SK-N-SH treated with all-trans-retinoic acid at 6 μM for 48 hours (cell line): ENCODE measurements around the gene ATP6V0D1.

Experiments
- ATAC-seq: fragments of 200-7000 bp; cut with Tn5 transposase; 3 replicates; pipeline ENCODE4 v1.9.1; 2020; ENCODE audit warnings: mild to moderate bottlenecking, moderate library complexity
- ARNTL ChIP-seq: fragments of 450-650 bp; formaldehyde crosslinking; IDR thresholded peaks from 2 replicates; pipeline ENCODE4 v1.5.0; 2020; ENCODE audit warnings: low read depth, mild to moderate bottlenecking, moderate library complexity, borderline replicate concordance
- BACH2 ChIP-seq: fragments of 250-450 bp; sonication (Bioruptor Pico); IDR thresholded peaks from 2 replicates; pipeline ENCODE4 v1.9.0; 2021; ENCODE audit warnings: mild to moderate bottlenecking, borderline replicate concordance
- CREB5 ChIP-seq: fragments of 250-450 bp; sonication (Bioruptor Pico); IDR thresholded peaks from 2 replicates; pipeline ENCODE4 v1.5.1; 2020; ENCODE audit warnings: low read depth, mild to moderate bottlenecking, moderate library complexity
- ESRRG ChIP-seq: fragments of 250-450 bp; sonication (Bioruptor Pico); IDR thresholded peaks from 2 replicates; pipeline ENCODE4 v1.6.1; 2021; ENCODE audit warnings: mild to moderate bottlenecking
- GLIS3 ChIP-seq: fragments of 250-450 bp; sonication (Bioruptor Pico); IDR thresholded peaks from 2 replicates; pipeline ENCODE4 v1.5.0; 2020; ENCODE audit warnings: mild to moderate bottlenecking, moderate library complexity
- OSR1 ChIP-seq: fragments of 250-450 bp; sonication (Bioruptor Pico); IDR thresholded peaks from 2 replicates; pipeline ENCODE4 v1.8.0; 2022; ENCODE audit warnings: moderate library complexity, mild to moderate bottlenecking, inconsistent platforms
- PPARA ChIP-seq: fragments of 250-450 bp; sonication (Bioruptor Pico); IDR thresholded peaks from 2 replicates; pipeline ENCODE4 v1.5.0; 2020; ENCODE audit warnings: mild to moderate bottlenecking, borderline replicate concordance
- RARB ChIP-seq: fragments of 250-450 bp; sonication (Bioruptor Pico); IDR thresholded peaks from 2 replicates; pipeline ENCODE4 v1.8.0; 2021; ENCODE audit warnings: mild to moderate bottlenecking, moderate library complexity
- SNAI2 ChIP-seq: fragments of 250-450 bp; sonication (Bioruptor Pico); IDR thresholded peaks from 2 replicates; pipeline ENCODE4 v1.5.0; 2020; ENCODE audit warnings: mild to moderate bottlenecking, moderate library complexity
- TCF4 ChIP-seq: fragments of 250-450 bp; sonication (Bioruptor Pico); IDR thresholded peaks from 2 replicates; pipeline ENCODE4 v1.8.0; 2021; ENCODE audit warnings: mild to moderate bottlenecking, moderate library complexity, borderline replicate concordance
- TOX ChIP-seq: fragments of 250-450 bp; sonication (Bioruptor Pico); IDR thresholded peaks from 2 replicates; pipeline ENCODE4 v1.8.0; 2021; ENCODE audit warnings: mild to moderate bottlenecking, moderate library complexity, borderline replicate concordance
- ZC3H10 ChIP-seq: fragments of 250-450 bp; sonication (Bioruptor Pico); IDR thresholded peaks from 2 replicates; pipeline ENCODE4 v1.5.1; 2021; ENCODE audit warnings: mild to moderate bottlenecking, moderate library complexity
- ZFP30 ChIP-seq: fragments of 450-650 bp; formaldehyde crosslinking; IDR thresholded peaks from 2 replicates; pipeline ENCODE4 v1.5.0; 2022; ENCODE audit warnings: mild to moderate bottlenecking, moderate library complexity
- ZNF565 ChIP-seq: fragments of 450-650 bp; formaldehyde crosslinking; conservative IDR thresholded peaks from 2 replicates; pipeline ENCODE4 v1.5.0; 2020; ENCODE audit warnings: low read depth, mild to moderate bottlenecking, moderate library complexity
- ZNF8 ChIP-seq: fragments of 450-650 bp; formaldehyde crosslinking; IDR thresholded peaks from 2 replicates; pipeline ENCODE4 v1.5.0; 2020; ENCODE audit warnings: mild to moderate bottlenecking, moderate library complexity
- TF ChIP-seq, protein P1 (sequence below): fragments of 250-450 bp; sonication (Bioruptor Pico); IDR thresholded peaks from 2 replicates; pipeline ENCODE4 v1.8.0; 2020; ENCODE audit warnings: mild to moderate bottlenecking, moderate library complexity, borderline replicate concordance
- TF ChIP-seq, protein P2 (sequence below): fragments of 250-450 bp; sonication (Bioruptor Pico); IDR thresholded peaks from 2 replicates; pipeline ENCODE4 v1.8.0; 2021; ENCODE audit warnings: low read depth, mild to moderate bottlenecking, moderate library complexity, borderline replicate concordance
- TF ChIP-seq, protein P3 (sequence below): fragments of 250-450 bp; sonication (Bioruptor Pico); IDR thresholded peaks from 2 replicates; pipeline ENCODE4 v1.5.1; 2021; ENCODE audit warnings: mild to moderate bottlenecking, moderate library complexity
- TF ChIP-seq, protein P4 (sequence below): fragments of 250-450 bp; sonication (Bioruptor Pico); IDR thresholded peaks from 2 replicates; pipeline ENCODE4 v1.5.0; 2020; ENCODE audit warnings: mild to moderate bottlenecking, moderate library complexity

Gene ATP6V0D1

DNA sequence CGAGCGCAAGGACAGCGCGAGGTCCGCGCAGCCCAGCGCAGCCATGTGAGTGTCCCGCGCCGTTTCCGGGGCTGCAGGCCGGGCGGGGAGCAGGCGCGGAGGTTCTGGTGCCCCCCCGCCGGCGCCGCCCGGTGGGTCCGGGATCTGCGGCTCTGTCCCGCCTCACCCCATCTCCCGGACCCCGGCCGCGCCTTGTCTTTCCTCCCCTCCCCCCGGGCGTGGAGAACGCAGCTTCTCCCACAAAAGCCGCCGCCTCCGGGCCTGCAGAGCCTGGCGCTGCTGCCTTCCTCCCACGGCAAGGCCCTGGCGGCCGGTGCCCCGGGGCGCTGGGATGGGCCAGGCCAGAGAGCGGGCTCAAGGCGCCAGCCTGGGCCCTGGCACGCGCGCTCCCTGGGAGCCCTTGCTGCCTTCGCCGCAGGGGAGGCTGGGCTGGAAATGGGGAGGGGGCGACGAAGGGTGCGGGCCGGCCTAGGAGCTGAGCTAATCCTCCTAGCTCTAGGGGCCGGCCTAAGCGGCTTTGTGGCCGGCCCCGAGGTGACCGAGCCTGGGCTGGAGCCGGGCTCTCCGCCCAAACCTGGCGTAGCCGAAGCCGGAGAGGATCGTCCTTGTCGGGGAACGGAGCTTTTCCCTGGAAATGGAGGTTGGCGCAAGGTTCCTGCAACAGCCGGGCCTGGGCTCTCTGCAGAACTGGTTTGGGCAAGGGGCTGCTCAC is 48.1 kb upstream of the ATP6V0D1 start (continued):
- TF ChIP-seq, protein P1, sequence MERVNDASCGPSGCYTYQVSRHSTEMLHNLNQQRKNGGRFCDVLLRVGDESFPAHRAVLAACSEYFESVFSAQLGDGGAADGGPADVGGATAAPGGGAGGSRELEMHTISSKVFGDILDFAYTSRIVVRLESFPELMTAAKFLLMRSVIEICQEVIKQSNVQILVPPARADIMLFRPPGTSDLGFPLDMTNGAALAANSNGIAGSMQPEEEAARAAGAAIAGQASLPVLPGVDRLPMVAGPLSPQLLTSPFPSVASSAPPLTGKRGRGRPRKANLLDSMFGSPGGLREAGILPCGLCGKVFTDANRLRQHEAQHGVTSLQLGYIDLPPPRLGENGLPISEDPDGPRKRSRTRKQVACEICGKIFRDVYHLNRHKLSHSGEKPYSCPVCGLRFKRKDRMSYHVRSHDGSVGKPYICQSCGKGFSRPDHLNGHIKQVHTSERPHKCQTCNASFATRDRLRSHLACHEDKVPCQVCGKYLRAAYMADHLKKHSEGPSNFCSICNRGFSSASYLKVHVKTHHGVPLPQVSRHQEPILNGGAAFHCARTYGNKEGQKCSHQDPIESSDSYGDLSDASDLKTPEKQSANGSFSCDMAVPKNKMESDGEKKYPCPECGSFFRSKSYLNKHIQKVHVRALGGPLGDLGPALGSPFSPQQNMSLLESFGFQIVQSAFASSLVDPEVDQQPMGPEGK (CRISPR knock-in tag): no peak
- TF ChIP-seq ESRRG: no peak

GRCh38 chr16:67528222-67528869 is 47.4 kb upstream of the ATP6V0D1 start, which contains the start of gene RIPOR1:
Gene RIPOR1 (plus strand): TSS chr16:67528829. CDS start chr16:67538447, 9,618 bp downstream.
- peak; percentile 32 for ATAC-seq
- TF ChIP-seq, protein P2, sequence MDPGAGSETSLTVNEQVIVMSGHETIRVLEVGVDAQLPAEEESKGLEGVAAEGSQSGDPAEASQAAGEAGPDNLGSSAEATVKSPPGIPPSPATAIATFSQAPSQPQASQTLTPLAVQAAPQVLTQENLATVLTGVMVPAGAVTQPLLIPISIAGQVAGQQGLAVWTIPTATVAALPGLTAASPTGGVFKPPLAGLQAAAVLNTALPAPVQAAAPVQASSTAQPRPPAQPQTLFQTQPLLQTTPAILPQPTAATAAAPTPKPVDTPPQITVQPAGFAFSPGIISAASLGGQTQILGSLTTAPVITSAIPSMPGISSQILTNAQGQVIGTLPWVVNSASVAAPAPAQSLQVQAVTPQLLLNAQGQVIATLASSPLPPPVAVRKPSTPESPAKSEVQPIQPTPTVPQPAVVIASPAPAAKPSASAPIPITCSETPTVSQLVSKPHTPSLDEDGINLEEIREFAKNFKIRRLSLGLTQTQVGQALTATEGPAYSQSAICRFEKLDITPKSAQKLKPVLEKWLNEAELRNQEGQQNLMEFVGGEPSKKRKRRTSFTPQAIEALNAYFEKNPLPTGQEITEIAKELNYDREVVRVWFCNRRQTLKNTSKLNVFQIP (CRISPR knock-in tag): no peak
- TF ChIP-seq ZNF8 (CRISPR knock-in tag) (no peak), PPARA (CRISPR knock-in tag) (no peak), ZNF565 (CRISPR knock-in tag) (no peak), OSR1 (no peak), SNAI2 (CRISPR knock-in tag) (no peak), CREB5 (no peak), TCF4 (CRISPR knock-in tag) (no peak), TOX (CRISPR knock-in tag) (no peak), RARB (no peak)
- TF ChIP-seq, protein P1 (CRISPR knock-in tag): no peak
- TF ChIP-seq, protein P3, sequence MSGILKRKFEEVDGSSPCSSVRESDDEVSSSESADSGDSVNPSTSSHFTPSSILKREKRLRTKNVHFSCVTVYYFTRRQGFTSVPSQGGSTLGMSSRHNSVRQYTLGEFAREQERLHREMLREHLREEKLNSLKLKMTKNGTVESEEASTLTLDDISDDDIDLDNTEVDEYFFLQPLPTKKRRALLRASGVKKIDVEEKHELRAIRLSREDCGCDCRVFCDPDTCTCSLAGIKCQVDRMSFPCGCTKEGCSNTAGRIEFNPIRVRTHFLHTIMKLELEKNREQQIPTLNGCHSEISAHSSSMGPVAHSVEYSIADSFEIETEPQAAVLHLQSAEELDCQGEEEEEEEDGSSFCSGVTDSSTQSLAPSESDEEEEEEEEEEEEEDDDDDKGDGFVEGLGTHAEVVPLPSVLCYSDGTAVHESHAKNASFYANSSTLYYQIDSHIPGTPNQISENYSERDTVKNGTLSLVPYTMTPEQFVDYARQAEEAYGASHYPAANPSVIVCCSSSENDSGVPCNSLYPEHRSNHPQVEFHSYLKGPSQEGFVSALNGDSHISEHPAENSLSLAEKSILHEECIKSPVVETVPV: no peak

DNA sequence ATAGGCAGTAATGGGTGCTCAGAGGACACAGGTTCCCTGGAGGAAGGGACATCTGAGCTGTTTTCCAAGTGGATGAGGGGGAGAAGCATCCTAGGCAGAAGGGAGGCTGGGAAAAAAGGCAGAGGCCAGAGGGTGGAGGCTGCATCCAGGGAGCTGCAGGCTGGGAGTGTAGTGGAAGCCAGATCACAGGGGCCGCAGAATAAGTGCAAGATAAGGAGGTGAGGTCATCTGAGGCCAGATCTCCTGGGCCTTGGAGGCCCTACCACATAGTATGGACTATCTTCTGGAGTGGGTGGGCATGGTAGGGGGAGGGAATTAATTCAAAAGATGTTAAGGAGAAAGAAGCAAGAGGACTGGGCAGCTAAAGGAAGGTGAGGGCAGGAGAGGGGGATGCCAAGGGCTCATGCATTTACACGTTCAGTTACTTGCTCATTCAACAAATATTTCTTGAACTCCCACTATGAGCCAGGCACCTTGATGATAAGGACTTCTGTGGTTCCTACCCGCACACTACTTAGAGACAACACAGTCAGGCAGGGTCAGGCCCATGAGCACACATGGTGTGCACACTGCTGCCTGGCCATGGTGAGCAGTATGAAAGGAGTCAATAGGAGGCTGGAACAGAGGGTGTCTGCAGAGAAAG is 45.3 kb upstream of the ATP6V0D1 start:
- TF ChIP-seq ZC3H10 (CRISPR knock-in tag) (no peak), RARB (no peak), TCF4 (CRISPR knock-in tag) (no peak), ZFP30 (CRISPR knock-in tag) (no peak), ARNTL (CRISPR knock-in tag) (no peak), ESRRG (no peak), GLIS3 (no peak), BACH2 (CRISPR knock-in tag) (no peak)
- TF ChIP-seq, protein P4, sequence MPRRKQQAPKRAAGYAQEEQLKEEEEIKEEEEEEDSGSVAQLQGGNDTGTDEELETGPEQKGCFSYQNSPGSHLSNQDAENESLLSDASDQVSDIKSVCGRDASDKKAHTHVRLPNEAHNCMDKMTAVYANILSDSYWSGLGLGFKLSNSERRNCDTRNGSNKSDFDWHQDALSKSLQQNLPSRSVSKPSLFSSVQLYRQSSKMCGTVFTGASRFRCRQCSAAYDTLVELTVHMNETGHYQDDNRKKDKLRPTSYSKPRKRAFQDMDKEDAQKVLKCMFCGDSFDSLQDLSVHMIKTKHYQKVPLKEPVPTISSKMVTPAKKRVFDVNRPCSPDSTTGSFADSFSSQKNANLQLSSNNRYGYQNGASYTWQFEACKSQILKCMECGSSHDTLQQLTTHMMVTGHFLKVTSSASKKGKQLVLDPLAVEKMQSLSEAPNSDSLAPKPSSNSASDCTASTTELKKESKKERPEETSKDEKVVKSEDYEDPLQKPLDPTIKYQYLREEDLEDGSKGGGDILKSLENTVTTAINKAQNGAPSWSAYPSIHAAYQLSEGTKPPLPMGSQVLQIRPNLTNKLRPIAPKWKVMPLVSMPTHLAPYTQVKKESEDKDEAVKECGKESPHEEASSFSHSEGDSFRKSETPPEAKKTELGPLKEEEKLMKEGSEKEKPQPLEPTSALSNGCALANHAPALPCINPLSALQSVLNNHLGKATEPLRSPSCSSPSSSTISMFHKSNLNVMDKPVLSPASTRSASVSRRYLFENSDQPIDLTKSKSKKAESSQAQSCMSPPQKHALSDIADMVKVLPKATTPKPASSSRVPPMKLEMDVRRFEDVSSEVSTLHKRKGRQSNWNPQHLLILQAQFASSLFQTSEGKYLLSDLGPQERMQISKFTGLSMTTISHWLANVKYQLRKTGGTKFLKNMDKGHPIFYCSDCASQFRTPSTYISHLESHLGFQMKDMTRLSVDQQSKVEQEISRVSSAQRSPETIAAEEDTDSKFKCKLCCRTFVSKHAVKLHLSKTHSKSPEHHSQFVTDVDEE: no peak
- TF ChIP-seq, protein P2 (CRISPR knock-in tag): no peak
- TF ChIP-seq, protein P1 (CRISPR knock-in tag): no peak
- no peak for ATAC-seq
